Progenitor cell of endocrine pancreas (in vitro differentiated cells): ENCODE results near the gene KCNIP4. TPM values are rescaled to one million over a fixed set of nuclear protein-coding genes. Genes with fewer than 3 reads are reported as not detected.

ENCODE experiments used
- DNase-seq: peaks from one replicate; pipeline ENCODE4 v3.0.0; 2021; ENCODE audit warnings: low spot score; ENCODE audit not compliant: unreplicated experiment
- H3K27ac Mint-ChIP-seq: 2 replicates; pipeline ENCODE4 v1.8.0; 2021; ENCODE audit warnings: mild to moderate bottlenecking, moderate library complexity, mixed read lengths
- H3K27me3 Mint-ChIP-seq: 2 replicates; pipeline ENCODE4 v1.8.0; 2021; ENCODE audit warnings: mixed read lengths
- H3K36me3 Mint-ChIP-seq: 2 replicates; pipeline ENCODE4 v1.8.0; 2022; ENCODE audit warnings: mixed read lengths; ENCODE audit not compliant: insufficient read depth
- H3K4me1 Mint-ChIP-seq: 2 replicates; pipeline ENCODE4 v1.8.0; 2021; ENCODE audit warnings: low read depth, mixed read lengths
- H3K4me3 Mint-ChIP-seq: 2 replicates; pipeline ENCODE4 v1.8.0; 2021; ENCODE audit warnings: low read depth, mild to moderate bottlenecking, moderate library complexity, mixed read lengths
- H3K9me3 Mint-ChIP-seq: 2 replicates; pipeline ENCODE4 v1.8.0; 2021; ENCODE audit warnings: low read depth, mixed read lengths
- total RNA-seq: library from RNA; stranded (reverse); gene quantifications from 2 replicates; pipeline ENCODE4 v1.2.1, GENCODE V29; 2021
- TF ChIP-seq, protein P1 (sequence below): fragments of 200-600 bp; sonication (generic); IDR thresholded peaks from one replicate; pipeline ENCODE4 v1.5.0; 2021; ENCODE audit warnings: antibody characterized with exemption, mild to moderate bottlenecking; ENCODE audit not compliant: unreplicated experiment

Gene KCNIP4
- total RNA-seq, 1 donor from 2014 or later, result 0.43 TPM

DNA sequence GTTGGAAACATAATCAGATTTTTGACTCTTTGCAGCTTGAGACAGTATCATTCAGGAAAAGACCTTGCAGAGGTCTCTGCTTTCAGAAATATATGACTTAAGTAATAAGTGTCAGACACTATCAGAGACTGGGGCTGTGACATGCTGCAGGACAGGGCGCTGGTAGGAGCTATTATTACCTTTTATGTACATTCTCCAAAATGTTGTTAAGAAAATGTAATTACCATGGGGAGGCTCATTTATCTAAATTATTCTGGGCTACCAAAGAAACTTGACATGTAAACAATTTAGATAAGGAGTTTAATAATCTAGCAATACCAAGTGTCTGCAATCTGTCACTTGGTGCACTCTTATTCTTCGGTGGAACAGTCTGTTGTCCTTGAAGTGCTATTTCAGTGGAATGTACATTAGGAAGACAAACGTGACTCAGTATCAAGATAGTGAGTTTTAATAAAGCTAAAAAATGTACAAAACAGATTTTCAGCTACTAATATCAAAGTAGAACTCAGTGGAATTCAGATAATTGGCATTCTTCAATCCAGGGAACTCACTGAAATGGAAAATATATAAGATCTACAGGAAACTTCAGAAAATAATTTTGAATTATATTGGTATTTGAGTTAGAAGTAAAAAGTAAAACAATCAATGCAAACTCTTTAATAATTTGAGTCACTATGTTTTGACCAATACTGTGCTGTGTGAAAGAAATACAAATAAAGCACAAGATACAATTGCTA is 214.5 kb downstream of the KCNIP4 start:
- peaks cover 5% of the 10 kb centered on the region for H3K4me1 Mint-ChIP-seq
- no peak for DNase-seq
- H3K27me3 Mint-ChIP-seq, result peaks cover 4% of the 10 kb centered on the region
- no peaks in the 10 kb centered on the region for H3K36me3 Mint-ChIP-seq
- H3K4me3 Mint-ChIP-seq, result no peak overlapping the region
- TF ChIP-seq, protein P1, sequence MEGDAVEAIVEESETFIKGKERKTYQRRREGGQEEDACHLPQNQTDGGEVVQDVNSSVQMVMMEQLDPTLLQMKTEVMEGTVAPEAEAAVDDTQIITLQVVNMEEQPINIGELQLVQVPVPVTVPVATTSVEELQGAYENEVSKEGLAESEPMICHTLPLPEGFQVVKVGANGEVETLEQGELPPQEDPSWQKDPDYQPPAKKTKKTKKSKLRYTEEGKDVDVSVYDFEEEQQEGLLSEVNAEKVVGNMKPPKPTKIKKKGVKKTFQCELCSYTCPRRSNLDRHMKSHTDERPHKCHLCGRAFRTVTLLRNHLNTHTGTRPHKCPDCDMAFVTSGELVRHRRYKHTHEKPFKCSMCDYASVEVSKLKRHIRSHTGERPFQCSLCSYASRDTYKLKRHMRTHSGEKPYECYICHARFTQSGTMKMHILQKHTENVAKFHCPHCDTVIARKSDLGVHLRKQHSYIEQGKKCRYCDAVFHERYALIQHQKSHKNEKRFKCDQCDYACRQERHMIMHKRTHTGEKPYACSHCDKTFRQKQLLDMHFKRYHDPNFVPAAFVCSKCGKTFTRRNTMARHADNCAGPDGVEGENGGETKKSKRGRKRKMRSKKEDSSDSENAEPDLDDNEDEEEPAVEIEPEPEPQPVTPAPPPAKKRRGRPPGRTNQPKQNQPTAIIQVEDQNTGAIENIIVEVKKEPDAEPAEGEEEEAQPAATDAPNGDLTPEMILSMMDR, result no peak
- no peaks in the 10 kb centered on the region for H3K9me3 Mint-ChIP-seq
- H3K27ac Mint-ChIP-seq, result no peak overlapping the region

DNA sequence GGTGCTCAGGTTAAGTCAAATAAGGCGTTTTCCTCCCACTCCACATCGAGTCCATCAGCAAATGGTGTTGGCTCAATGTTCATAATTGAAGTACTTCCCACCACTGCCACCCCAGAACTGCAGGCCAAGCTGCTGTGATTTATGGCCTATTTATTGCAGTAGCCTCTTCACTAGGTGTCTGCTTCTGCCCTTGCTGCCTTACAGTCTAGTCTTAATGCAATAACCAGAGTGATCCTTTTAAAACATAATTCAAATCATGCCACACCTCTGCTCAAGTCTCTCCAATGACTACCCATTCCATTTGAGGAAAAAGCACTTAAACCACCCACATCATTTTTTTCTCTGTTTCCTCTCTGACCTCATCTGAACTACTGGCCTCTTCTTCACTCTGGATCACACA is 220.3 kb downstream of the KCNIP4 start:
- peaks cover 5% of the 10 kb centered on the region for H3K9me3 Mint-ChIP-seq
- no peak overlapping the region for H3K4me3 Mint-ChIP-seq
- DNase-seq, result no peak
- H3K27ac Mint-ChIP-seq, result no peak overlapping the region
- TF ChIP-seq, protein P1, result no peak
- no peaks in the 10 kb centered on the region for H3K36me3 Mint-ChIP-seq
- peaks cover 5% of the 10 kb centered on the region for H3K27me3 Mint-ChIP-seq
- peaks cover 10% of the 10 kb centered on the region for H3K4me1 Mint-ChIP-seq

DNA sequence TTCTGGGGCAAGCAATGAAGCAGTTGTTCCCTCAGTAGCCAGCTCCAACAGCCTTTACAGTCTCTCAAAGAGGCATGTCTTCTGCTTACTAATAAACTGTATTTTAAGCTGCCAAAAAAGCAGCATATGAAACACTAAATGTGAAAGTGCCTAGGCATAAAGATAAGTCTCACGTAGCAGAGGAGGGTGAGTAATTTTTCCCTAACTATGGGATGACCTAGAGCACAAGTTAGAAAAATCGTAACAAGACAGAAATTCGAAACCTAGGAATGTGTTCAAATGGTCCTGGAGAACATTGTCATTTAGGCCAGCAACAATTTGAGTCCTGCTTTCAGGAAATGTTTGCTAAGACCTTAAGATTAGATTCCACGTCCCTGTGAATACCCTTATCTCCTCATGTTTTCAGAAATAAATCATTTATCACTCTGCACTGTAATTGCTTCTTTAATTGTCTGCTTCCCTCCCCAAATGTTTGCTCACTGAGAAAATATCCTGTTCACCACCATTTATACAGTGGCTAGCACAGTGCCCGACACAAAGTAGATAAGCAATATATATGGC is 222.2 kb downstream of the KCNIP4 start:
- Mint-ChIP-seq H3K4me3 (no peak overlapping the region), H3K27ac (peak overlapping the region; percentile 6), H3K27me3 (peaks cover 5% of the 10 kb centered on the region), H3K36me3 (no peaks in the 10 kb centered on the region), H3K4me1 (peaks cover 10% of the 10 kb centered on the region), H3K9me3 (peaks cover 5% of the 10 kb centered on the region)
- no peak for DNase-seq
- TF ChIP-seq, protein P1, result no peak

DNA sequence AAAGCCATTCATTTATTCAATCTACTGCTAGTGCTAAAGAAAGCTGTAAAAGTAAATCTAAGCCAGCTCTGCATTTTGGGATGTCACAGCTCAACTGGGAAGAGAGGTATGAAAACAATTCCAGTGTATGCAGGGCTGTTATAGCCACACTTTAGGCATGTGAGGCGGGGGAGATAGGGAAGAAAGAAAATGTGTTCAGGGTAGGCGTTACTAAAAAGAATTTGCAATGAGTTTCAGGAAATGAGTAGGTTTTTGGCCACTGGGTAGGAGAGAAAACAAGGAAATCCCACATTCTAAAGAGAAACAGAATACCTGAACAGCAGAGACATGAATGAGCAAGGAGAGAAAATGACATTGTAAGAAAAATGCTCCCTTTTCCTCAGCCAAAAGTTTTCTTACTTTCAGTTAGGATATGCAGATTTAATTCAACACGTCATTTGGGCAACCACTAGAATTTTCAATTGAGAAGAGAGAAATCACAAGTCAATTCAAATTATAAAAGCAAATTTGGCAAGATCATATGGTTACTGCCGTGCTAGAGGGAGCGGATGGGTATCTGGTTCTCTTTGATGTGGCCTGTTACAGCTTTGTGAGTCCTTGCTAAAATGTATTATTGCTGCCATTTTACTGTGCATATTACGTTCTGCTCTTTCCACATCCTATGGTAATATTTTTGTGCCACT is 226.3 kb downstream of the KCNIP4 start:
- DNase-seq, result no peak
- Mint-ChIP-seq H3K4me3 (no peak overlapping the region), H3K27ac (no peak overlapping the region), H3K4me1 (peaks cover 9% of the 10 kb centered on the region), H3K36me3 (no peaks in the 10 kb centered on the region), H3K27me3 (no peaks in the 10 kb centered on the region), H3K9me3 (no peaks in the 10 kb centered on the region)
- TF ChIP-seq, protein P1, result no peak

DNA sequence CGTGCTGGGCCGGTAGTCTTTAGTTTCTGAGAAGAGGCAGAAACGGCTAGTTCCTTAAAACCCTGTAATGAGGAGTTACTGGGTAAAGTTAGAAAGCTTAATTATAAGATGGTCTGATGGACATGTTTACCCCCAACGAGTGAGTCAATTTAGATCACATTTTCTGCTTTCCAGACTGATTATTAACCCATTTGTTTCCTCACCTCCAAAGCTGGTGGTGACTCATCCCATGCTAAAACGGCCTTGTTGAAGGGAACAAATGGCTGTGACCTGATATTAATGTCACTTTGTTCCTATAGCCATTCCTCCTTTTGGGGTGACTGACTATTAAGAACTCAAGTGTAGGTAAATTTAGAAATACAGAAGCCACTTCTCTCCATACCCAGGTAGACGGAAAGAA is 232.0 kb downstream of the KCNIP4 start:
- no peak overlapping the region for H3K27ac Mint-ChIP-seq

More for the DNA sequence above, 232.0 kb downstream of the KCNIP4 start:
- H3K36me3 Mint-ChIP-seq, result no peaks in the 10 kb centered on the region
- no peak for DNase-seq
- H3K9me3 Mint-ChIP-seq, result no peaks in the 10 kb centered on the region
- TF ChIP-seq, protein P1, result no peak
- no peak overlapping the region for H3K4me3 Mint-ChIP-seq
- no peaks in the 10 kb centered on the region for H3K27me3 Mint-ChIP-seq
- no peaks in the 10 kb centered on the region for H3K4me1 Mint-ChIP-seq
